CD14-positive monocyte (primary cell): ENCODE data around the gene TRAF5. TPM values are rescaled to one million over a fixed set of nuclear protein-coding genes. Genes with fewer than 3 reads are reported as not detected.

Experiments
- DNase-seq, 3 donors: peaks; one replicate each; pipeline ENCODE4 v3.0.0-alpha.2; 2011 to 2022
- H2AFZ ChIP-seq: 2 replicates; pipeline ENCODE4 v1.6.0; 2012; ENCODE audit warnings: mild to moderate bottlenecking, low read depth, low read length, inconsistent platforms; ENCODE audit not compliant: insufficient read depth, poor library complexity, severe bottlenecking
- H3K27ac ChIP-seq, 2 donors: 1 replicate in 1 of 2; 2 replicates in 1 of 2; pipeline ENCODE4 v1.5.1; 2012 to 2013; ENCODE audit warnings: low read length in 2 of 2, control low read depth in 1 of 2, inconsistent platforms in 1 of 2, low read depth in 1 of 2, mild to moderate bottlenecking in 1 of 2
- H3K27me3 ChIP-seq, 2 donors: one replicate each; pipeline versions ENCODE4 v1.6.0 to v1.6.1; 2011 to 2013; ENCODE audit warnings: low read length in 2 of 2; ENCODE audit not compliant: control insufficient read depth in 2 of 2, insufficient read depth in 2 of 2
- H3K36me3 ChIP-seq, 2 donors: replicated peaks in 1 of 2; 1 replicate in 1 of 2; 2 replicates in 1 of 2; pipeline versions ENCODE4 v1.5.1 to v1.6.1; 2012 to 2013; ENCODE audit warnings: low read length in 2 of 2, control low read depth in 1 of 2, inconsistent platforms in 1 of 2, mild to moderate bottlenecking in 1 of 2; ENCODE audit not compliant: insufficient read depth in 2 of 2, control insufficient read depth in 1 of 2
- H3K4me1 ChIP-seq, 2 donors: 1 replicate in 1 of 2; 2 replicates in 1 of 2; pipeline versions ENCODE4 v1.5.1 to v1.6.1; 2012 to 2013; ENCODE audit warnings: low read length in 2 of 2, control low read depth in 1 of 2, inconsistent platforms in 1 of 2, mild to moderate bottlenecking in 1 of 2, moderate library complexity in 1 of 2; ENCODE audit not compliant: insufficient read depth in 2 of 2, control insufficient read depth in 1 of 2
- H3K4me2 ChIP-seq: replicated peaks from 2 replicates; pipeline ENCODE3; 2012; ENCODE audit warnings: low read length, moderate library complexity, mild to moderate bottlenecking; ENCODE audit not compliant: poor library complexity, severe bottlenecking; ENCODE audit errors: extremely low read depth
- H3K4me3 ChIP-seq, 3 experiments: fragments of 200-600 bp in 1 of 3; sonication (generic) in 1 of 3; replicated peaks in 1 of 3; 1 replicate in 2 of 3; 2 replicates in 1 of 3; pipeline ENCODE4 v1.5.1; 2011 to 2013; ENCODE audit warnings: low read length in 3 of 3, mild to moderate bottlenecking in 3 of 3, control low read depth in 2 of 3, low read depth in 2 of 3, inconsistent platforms in 1 of 3, moderate library complexity in 1 of 3
- H3K79me2 ChIP-seq: 2 replicates; pipeline ENCODE4 v1.6.0; 2012; ENCODE audit warnings: mild to moderate bottlenecking, control low read depth, inconsistent platforms, low read length, moderate library complexity; ENCODE audit not compliant: insufficient read depth
- H3K9ac ChIP-seq: 2 replicates; pipeline ENCODE4 v1.6.0; 2017; ENCODE audit warnings: low read length, mild to moderate bottlenecking; ENCODE audit not compliant: insufficient read depth, poor library complexity, severe bottlenecking
- H3K9me3 ChIP-seq, 2 donors: replicated peaks in 1 of 2; 1 replicate in 1 of 2; 2 replicates in 1 of 2; pipeline versions ENCODE4 v1.5.1 to v1.6.1; 2012 to 2013; ENCODE audit warnings: low read length in 2 of 2, control low read depth in 1 of 2; ENCODE audit not compliant: control insufficient read depth in 1 of 2, insufficient read depth in 1 of 2
- H4K20me1 ChIP-seq: 2 replicates; pipeline ENCODE4 v1.6.0; 2012; ENCODE audit warnings: mild to moderate bottlenecking, low read length, control low read depth, moderate library complexity; ENCODE audit not compliant: insufficient read depth
- H3K27ac Mint-ChIP-seq, 7 donors: one replicate each; pipeline ENCODE4 v1.8.0; 2020; ENCODE audit warnings: mild to moderate bottlenecking in 7 of 7, mixed read lengths in 7 of 7, moderate library complexity in 6 of 7, inconsistent platforms in 2 of 7
- H3K27me3 Mint-ChIP-seq, 3 donors: one replicate each; pipeline ENCODE4 v1.8.0; 2021 to 2022; ENCODE audit warnings: low read depth in 3 of 3, mild to moderate bottlenecking in 3 of 3, mixed read lengths in 3 of 3, moderate library complexity in 3 of 3, inconsistent platforms in 1 of 3
- H3K36me3 Mint-ChIP-seq, 2 donors: one replicate each; pipeline ENCODE4 v1.8.0; 2020; ENCODE audit warnings: mixed read lengths in 2 of 2, inconsistent platforms in 1 of 2, mild to moderate bottlenecking in 1 of 2
- H3K4me1 Mint-ChIP-seq: one replicate; pipeline ENCODE4 v1.8.0; 2020; ENCODE audit warnings: mild to moderate bottlenecking, mixed read lengths
- H3K4me3 Mint-ChIP-seq, 2 donors: one replicate each; pipeline ENCODE4 v1.8.0; 2020; ENCODE audit warnings: mild to moderate bottlenecking in 2 of 2, mixed read lengths in 2 of 2, moderate library complexity in 1 of 2
- H3K9me3 Mint-ChIP-seq, 7 donors: one replicate each; pipeline ENCODE4 v1.8.0; 2020 to 2022; ENCODE audit warnings: mixed read lengths in 7 of 7, mild to moderate bottlenecking in 6 of 7, moderate library complexity in 6 of 7, inconsistent platforms in 2 of 7
- CTCF ChIP-seq: fragments of 200-600 bp; IDR thresholded peaks from one replicate; pipeline ENCODE4 v1.8.0; 2022; ENCODE audit warnings: antibody characterized with exemption, mild to moderate bottlenecking
- WGBS: methylation state at CpG from one replicate; pipeline ENCODE4 v1.1.5; 2013; ENCODE audit warnings: missing lambda C conversion rate; ENCODE audit not compliant: insufficient coverage; 5-methylcytosine and 5-hydroxymethylcytosine counted together
- intact Hi-C, 2 donors: fragments of 100-400 bp; cut with micrococcal nuclease; formaldehyde crosslinking; loops; one replicate each; pipeline versions ENCODE4 v1.15.0 to v1.15.1; 2023
- polyA plus RNA-seq, 3 donors: library from polyadenylated mRNA; depleted of rRNA in 1 of 3; unstranded in 2 of 3; stranded (reverse) in 1 of 3; fragments of 300-500 nt in 2 of 3; fragments of >200 nt in 1 of 3; fragmentation: Illumina TruSeq in 2 of 3; gene quantifications; 1 replicate in 2 of 3; 2 replicates in 1 of 3; pipeline ENCODE4 v1.2.3, GENCODE V29; 2012 to 2021

Gene TRAF5
- polyA plus RNA-seq, 3 donors = 1.0 to 3.8 (median 1.6) TPM

- Histone ChIP-seq H3K9ac (no peak overlapping the region), H2AFZ (no peak overlapping the region), H4K20me1 (no peaks in the 10 kb centered on the region), H3K4me1 (peaks cover 0 to 7% of the 10 kb centered on the region in 2 donors), H3K4me2 (no peak overlapping the region), H3K27ac (no peak overlapping the region), H3K4me3 (no peak overlapping the region), H3K79me2 (no peaks in the 10 kb centered on the region), H3K27me3 (no peaks in the 10 kb centered on the region), H3K9me3 (no peaks in the 10 kb centered on the region), H3K36me3 (no peaks in the 10 kb centered on the region)
- H3K36me3 Mint-ChIP-seq = peaks cover 0 to 10% of the 10 kb centered on the region in 2 donors
- H3K27ac Mint-ChIP-seq = no peak overlapping the region
- no peak overlapping the region for H3K4me3 Mint-ChIP-seq
- TF ChIP-seq CTCF = no peak
- intact Hi-C loops = no loop called here
- peaks cover 16% of the 10 kb centered on the region for H3K4me1 Mint-ChIP-seq
- peaks cover 0 to 3% (median 2%) of the 10 kb centered on the region in 3 donors for H3K27me3 Mint-ChIP-seq
- no peaks in the 10 kb centered on the region for H3K9me3 Mint-ChIP-seq
- 100% methylated on average over 3 of the region's 5 CpGs for WGBS
- no peak for DNase-seq
Observed at GRCh38 chr1:211375146-211375818, 48.6 kb downstream of the TRAF5 start.

GRCh38 chr1:211375949-211376348, 49.3 kb downstream of the TRAF5 start:
- DNase-seq = no peak
- peak overlapping the region in 1 of 7 donors; percentile 48 for H3K27ac Mint-ChIP-seq
- peaks cover 17% of the 10 kb centered on the region for H3K4me1 Mint-ChIP-seq
- H3K9me3 Mint-ChIP-seq = no peaks in the 10 kb centered on the region
- 100% methylated on average over 1 of the region's 2 CpGs for WGBS
- Histone ChIP-seq H3K9me3 (no peaks in the 10 kb centered on the region), H3K4me3 (no peak overlapping the region), H4K20me1 (no peaks in the 10 kb centered on the region), H3K79me2 (no peaks in the 10 kb centered on the region), H3K9ac (no peak overlapping the region), H3K27me3 (no peaks in the 10 kb centered on the region), H3K4me2 (no peak overlapping the region), H3K27ac (no peak overlapping the region), H2AFZ (no peak overlapping the region), H3K36me3 (no peaks in the 10 kb centered on the region), H3K4me1 (peaks cover 0 to 7% of the 10 kb centered on the region in 2 donors)
- H3K27me3 Mint-ChIP-seq = peaks cover 0 to 3% (median 2%) of the 10 kb centered on the region in 3 donors
- H3K36me3 Mint-ChIP-seq = peaks cover 0 to 10% of the 10 kb centered on the region in 2 donors
- intact Hi-C loops = no loop called here
- TF ChIP-seq CTCF = no peak
- no peak overlapping the region for H3K4me3 Mint-ChIP-seq
